Measurements from ENCODE around the gene KRTAP9-8. TPM values are rescaled to one million over a fixed set of nuclear protein-coding genes. Genes with fewer than 3 reads are reported as not detected.

The KRTAP9-8 gene
- total and polyA plus RNA-seq, 11 donors = not detected

GRCh38 chr17:41211845-41212466, 25.8 kb upstream of the KRTAP9-8 start:
- no peaks in the 10 kb centered on the region for H3K4me1 ChIP-seq
- H3K4me3 ChIP-seq = no peak overlapping the region
- ATAC-seq = no peak
- 25 to 58% (median 43%) methylated on average over 1 of the region's 1 CpG for WGBS, 4 donors
- no peak for DNase-seq
- H3K36me3 ChIP-seq = no peaks in the 10 kb centered on the region
- H3K27ac ChIP-seq = no peak overlapping the region
- intact Hi-C loops (cut with DNase I) = no loop called here
- H3K9me3 ChIP-seq = peaks cover 0 to 2% (median 0%) of the 10 kb centered on the region in 12 donors
- H3K27me3 ChIP-seq = peaks cover 0 to 44% (median 7%) of the 10 kb centered on the region in 9 donors
- TF ChIP-seq CTCF (IDR thresholded peaks at IDR 0.05) = no peak
- no peak for TF ChIP-seq POLR2A (IDR thresholded peaks at IDR 0.05)

- Histone ChIP-seq H3K27me3 (peaks cover 0 to 44% (median 6%) of the 10 kb centered on the region in 9 donors), H3K4me3 (no peak overlapping the region), H3K36me3 (no peaks in the 10 kb centered on the region), H3K9me3 (no peaks in the 10 kb centered on the region), H3K27ac (no peak overlapping the region), H3K4me1 (no peaks in the 10 kb centered on the region)
- ATAC-seq = no peak
- intact Hi-C loops (cut with DNase I) = no loop called here
- 68 to 73% (median 70%) methylated on average over 4 to 7 of the region's 7 CpGs for WGBS, 4 donors
- DNase-seq = no peak
- no peak for TF ChIP-seq POLR2A (IDR thresholded peaks at IDR 0.05)
- no peak for TF ChIP-seq CTCF (IDR thresholded peaks at IDR 0.05)
Measured at GRCh38 chr17:41212524-41213169, 25.2 kb upstream of the KRTAP9-8 start.

GRCh38 chr17:41215681-41216080, 22.1 kb upstream of the KRTAP9-8 start:
- H3K9me3 ChIP-seq = peaks cover 0 to 5% (median 0%) of the 10 kb centered on the region in 12 donors
- DNase-seq (no peak), ATAC-seq (no peak)
- TF ChIP-seq CTCF (IDR thresholded peaks at IDR 0.05) = no peak
- no peaks in the 10 kb centered on the region for H3K36me3 ChIP-seq
- intact Hi-C loops (cut with DNase I) = no loop called here
- WGBS, 4 donors = 51 to 81% (median 69%) methylated on average over 1 of the region's 1 CpG
- no peaks in the 10 kb centered on the region for H3K4me1 ChIP-seq
- H3K4me3 ChIP-seq = no peak overlapping the region
- no peak overlapping the region for H3K27ac ChIP-seq
- H3K27me3 ChIP-seq = peaks cover 0 to 42% (median 3%) of the 10 kb centered on the region in 9 donors

GRCh38 chr17:41223821-41224220, 14.0 kb upstream of the KRTAP9-8 start:
- intact Hi-C loops (cut with DNase I) = no loop called here
- WGBS, 4 donors = 55 to 66% (median 58%) methylated on average over 2 of the region's 2 CpGs

More at GRCh38 chr17:41223821-41224220, 14.0 kb upstream of the KRTAP9-8 start:
- TF ChIP-seq CTCF (IDR thresholded peaks at IDR 0.05) (no peak), POLR2A (IDR thresholded peaks at IDR 0.05) (no peak)
- H3K4me1 ChIP-seq = no peaks in the 10 kb centered on the region
- ATAC-seq = no peak
- peaks cover 0 to 11% (median 0%) of the 10 kb centered on the region in 9 donors for H3K27me3 ChIP-seq
- DNase-seq = no peak
- H3K9me3 ChIP-seq = peaks cover 0 to 5% (median 0%) of the 10 kb centered on the region in 12 donors
- H3K4me3 ChIP-seq = no peak overlapping the region
- H3K36me3 ChIP-seq = no peaks in the 10 kb centered on the region
- no peak overlapping the region for H3K27ac ChIP-seq
